Mesendoderm (in vitro differentiated cells): ENCODE results near the gene DNAI1. TPM values are rescaled to one million over a fixed set of nuclear protein-coding genes. Genes with fewer than 3 reads are reported as not detected.

Source experiments
- DNase-seq: peaks from one replicate; pipeline ENCODE4 v3.0.0; 2013
- H2AK5ac ChIP-seq: 2 replicates; pipeline ENCODE4 v1.6.1; 2013; ENCODE audit warnings: low read length, inconsistent platforms
- H2BK120ac ChIP-seq: 2 replicates; pipeline ENCODE4 v1.6.1; 2013; ENCODE audit warnings: low read depth, mild to moderate bottlenecking, low read length, moderate library complexity, mixed read lengths
- H2BK15ac ChIP-seq: replicated peaks from 2 replicates; pipeline ENCODE4 v1.6.1; 2013; ENCODE audit warnings: low read depth, mild to moderate bottlenecking, moderate library complexity
- H2BK5ac ChIP-seq: 2 replicates; pipeline ENCODE4 v1.6.1; 2013; ENCODE audit warnings: low read length, inconsistent platforms
- H3K18ac ChIP-seq: 2 replicates; pipeline ENCODE4 v1.6.1; 2013; ENCODE audit warnings: mild to moderate bottlenecking, low read length, mixed read lengths
- H3K23ac ChIP-seq: one replicate; pipeline ENCODE4 v1.6.1; 2013; ENCODE audit warnings: low read length
- H3K27ac ChIP-seq: 2 replicates; pipeline ENCODE4 v1.5.1; 2013; ENCODE audit warnings: low read depth, mild to moderate bottlenecking, inconsistent platforms, low read length, moderate library complexity
- H3K27me3 ChIP-seq: 2 replicates; pipeline ENCODE4 v1.6.1; 2013; ENCODE audit warnings: low read length, control low read depth, mild to moderate bottlenecking, inconsistent platforms; ENCODE audit not compliant: insufficient read depth, poor library complexity
- H3K36me3 ChIP-seq: 2 replicates; pipeline ENCODE4 v1.6.1; 2013; ENCODE audit warnings: low read length, inconsistent platforms; ENCODE audit not compliant: control insufficient read depth, insufficient read depth
- H3K4ac ChIP-seq: one replicate; pipeline ENCODE4 v1.6.1; 2013; ENCODE audit warnings: low read depth, mild to moderate bottlenecking, low read length, moderate library complexity
- H3K4me1 ChIP-seq: 2 replicates; pipeline ENCODE4 v1.6.1; 2013; ENCODE audit warnings: low read depth, low read length, inconsistent platforms; ENCODE audit not compliant: control insufficient read depth
- H3K4me2 ChIP-seq: 2 replicates; pipeline ENCODE4 v1.6.1; 2013; ENCODE audit warnings: low read length
- H3K4me3 ChIP-seq: 2 replicates; pipeline ENCODE4 v1.5.1; 2013; ENCODE audit warnings: mild to moderate bottlenecking, low read length
- H3K56ac ChIP-seq: one replicate; pipeline ENCODE4 v1.6.1; 2013; ENCODE audit warnings: low read length
- H3K79me1 ChIP-seq: 2 replicates; pipeline ENCODE4 v1.6.1; 2013; ENCODE audit warnings: low read length, inconsistent platforms
- H3K79me2 ChIP-seq: 2 replicates; pipeline ENCODE4 v1.6.1; 2013; ENCODE audit warnings: mild to moderate bottlenecking, low read length; ENCODE audit not compliant: control insufficient read depth, insufficient read depth
- H3K9ac ChIP-seq: 2 replicates; pipeline ENCODE4 v1.6.1; 2013; ENCODE audit warnings: low read length, inconsistent platforms
- H4K5ac ChIP-seq: one replicate; pipeline ENCODE4 v1.6.1; 2013; ENCODE audit warnings: low read length
- H4K8ac ChIP-seq: one replicate; pipeline ENCODE4 v1.6.1; 2013; ENCODE audit warnings: low read depth, mild to moderate bottlenecking, control low read depth, low read length, moderate library complexity
- WGBS: extraction: QIAGEN DNeasy Blood & Tissue Kit; methylation state at CpG from one replicate; pipeline ENCODE4 v1.1.7; 2013; ENCODE audit warnings: low lambda C conversion rate, missing lambda C conversion rate; ENCODE audit not compliant: insufficient coverage; ENCODE audit errors: extremely low coverage; 5-methylcytosine and 5-hydroxymethylcytosine counted together
- polyA plus RNA-seq, 2 experiments: library from polyadenylated mRNA; stranded (reverse); fragments of 200-250 nt; gene quantifications; one replicate each; pipeline ENCODE4 v1.2.3, GENCODE V29; 2013

Gene DNAI1
- 0.07 TPM for polyA plus RNA-seq (2013, experiment 1 of 2)
- 0.08 TPM for polyA plus RNA-seq (2013, experiment 2 of 2)

GRCh38 chr9:34458013-34458958, at the start of gene DNAI1, which contains the start of gene FAM219A:
Gene DNAI1 (plus strand): TSS chr9:34458805. CDS start chr9:34459006, 201 bp downstream.
Gene FAM219A (minus strand): TSS chr9:34458570. CDS start chr9:34458263, 307 bp downstream.
- Histone ChIP-seq H3K4ac (no peak within 1 kb of the TSS), H2BK120ac (no peak within 1 kb of the TSS), H3K36me3 (no peaks in the 10 kb centered on the region), H3K23ac (no peak within 1 kb of the TSS), H3K79me2 (no peaks in the 10 kb centered on the region), H4K8ac (no peak within 1 kb of the TSS), H3K27ac (no peak within 1 kb of the TSS), H3K27me3 (peaks cover 3% of the 10 kb centered on the region), H2AK5ac (no peak within 1 kb of the TSS), H3K9ac (peak within 1 kb of the TSS; percentile 64), H2BK5ac (no peak within 1 kb of the TSS), H2BK15ac (no peak within 1 kb of the TSS), H3K4me3 (peak within 1 kb of the TSS; percentile 77), H3K56ac (peak within 1 kb of the TSS; percentile 79), H3K18ac (peak within 1 kb of the TSS; percentile 60), H3K4me2 (peak within 1 kb of the TSS; percentile 99), H3K79me1 (peaks cover 2% of the 10 kb centered on the region), H3K4me1 (peaks cover 9% of the 10 kb centered on the region), H4K5ac (no peak within 1 kb of the TSS)
- no CpG with 5 or more reads among the region's 94 CpGs for WGBS
- DNase-seq, result peak; percentile 99

GRCh38 chr9:34409154-34409553, 49.5 kb upstream of the DNAI1 start:
- H3K4me1 ChIP-seq, result no peaks in the 10 kb centered on the region
- no peak overlapping the region for H3K9ac ChIP-seq
- no peak overlapping the region for H3K4ac ChIP-seq
- H3K27me3 ChIP-seq, result no peaks in the 10 kb centered on the region
- H3K4me3 ChIP-seq, result no peak overlapping the region
- no peaks in the 10 kb centered on the region for H3K79me2 ChIP-seq
- H3K79me1 ChIP-seq, result no peaks in the 10 kb centered on the region
- no peak overlapping the region for H2BK120ac ChIP-seq
- H3K56ac ChIP-seq, result no peak overlapping the region
- no peak overlapping the region for H4K8ac ChIP-seq
- no peak overlapping the region for H3K23ac ChIP-seq
- H4K5ac ChIP-seq, result no peak overlapping the region
- no peak for DNase-seq
- no peak overlapping the region for H2BK5ac ChIP-seq
- no peak overlapping the region for H2BK15ac ChIP-seq
- no peak overlapping the region for H3K18ac ChIP-seq
- H3K4me2 ChIP-seq, result no peak overlapping the region
- WGBS, result no CpG with 5 or more reads among the region's 2 CpGs
- H2AK5ac ChIP-seq, result no peak overlapping the region
- H3K27ac ChIP-seq, result no peak overlapping the region
- no peaks in the 10 kb centered on the region for H3K36me3 ChIP-seq

- no peak overlapping the region for H4K8ac ChIP-seq
- H3K4ac ChIP-seq, result no peak overlapping the region
- no peak overlapping the region for H4K5ac ChIP-seq
- no peaks in the 10 kb centered on the region for H3K27me3 ChIP-seq
- no peak overlapping the region for H2BK15ac ChIP-seq
- H3K9ac ChIP-seq, result no peak overlapping the region
- no peaks in the 10 kb centered on the region for H3K4me1 ChIP-seq
- no peak for DNase-seq
- no peak overlapping the region for H3K27ac ChIP-seq
- no peak overlapping the region for H2BK5ac ChIP-seq
- no peaks in the 10 kb centered on the region for H3K36me3 ChIP-seq
- H3K4me3 ChIP-seq, result no peak overlapping the region
- no peak overlapping the region for H2BK120ac ChIP-seq
- H3K79me1 ChIP-seq, result no peaks in the 10 kb centered on the region
- no CpG with 5 or more reads among the region's 1 CpG for WGBS
- H3K56ac ChIP-seq, result no peak overlapping the region
- H3K4me2 ChIP-seq, result no peak overlapping the region
- H3K79me2 ChIP-seq, result no peaks in the 10 kb centered on the region
- no peak overlapping the region for H2AK5ac ChIP-seq
- no peak overlapping the region for H3K23ac ChIP-seq
- H3K18ac ChIP-seq, result no peak overlapping the region
Observed at GRCh38 chr9:34412336-34412735, 46.3 kb upstream of the DNAI1 start.

GRCh38 chr9:34413231-34413852, 45.3 kb upstream of the DNAI1 start:
- Histone ChIP-seq H2BK120ac (no peak overlapping the region), H2AK5ac (no peak overlapping the region), H3K4me2 (no peak overlapping the region), H3K9ac (no peak overlapping the region), H3K4me1 (no peaks in the 10 kb centered on the region), H3K79me1 (no peaks in the 10 kb centered on the region), H3K27ac (no peak overlapping the region), H3K4me3 (no peak overlapping the region), H3K36me3 (no peaks in the 10 kb centered on the region), H3K18ac (no peak overlapping the region), H3K56ac (no peak overlapping the region), H4K8ac (no peak overlapping the region), H3K23ac (no peak overlapping the region), H3K27me3 (no peaks in the 10 kb centered on the region), H2BK15ac (no peak overlapping the region), H3K79me2 (no peaks in the 10 kb centered on the region), H2BK5ac (no peak overlapping the region), H3K4ac (no peak overlapping the region), H4K5ac (no peak overlapping the region)
- DNase-seq, result peak; percentile 69
- no CpG with 5 or more reads among the region's 6 CpGs for WGBS

GRCh38 chr9:34417734-34418133, 40.9 kb upstream of the DNAI1 start:
- Histone ChIP-seq H3K27me3 (no peaks in the 10 kb centered on the region), H3K56ac (no peak overlapping the region), H4K8ac (no peak overlapping the region), H3K36me3 (no peaks in the 10 kb centered on the region), H3K4me3 (no peak overlapping the region), H3K4me2 (no peak overlapping the region), H3K23ac (no peak overlapping the region), H2BK5ac (no peak overlapping the region), H3K27ac (no peak overlapping the region), H3K9ac (no peak overlapping the region), H3K4me1 (peaks cover 2% of the 10 kb centered on the region), H3K79me1 (no peaks in the 10 kb centered on the region), H3K18ac (no peak overlapping the region), H4K5ac (no peak overlapping the region), H3K4ac (no peak overlapping the region), H2BK15ac (no peak overlapping the region), H3K79me2 (no peaks in the 10 kb centered on the region), H2AK5ac (no peak overlapping the region), H2BK120ac (no peak overlapping the region)
- DNase-seq, result no peak
- no CpG with 5 or more reads among the region's 3 CpGs for WGBS
